HG02759 (cell line): ENCODE data around the gene RNF223.

Experiments used
- ATAC-seq: cut with Tn5 transposase; IDR thresholded peaks from one replicate; pipeline ENCODE4 v1.9.1; 2021; ENCODE audit warnings: mild to moderate bottlenecking, moderate library complexity; ENCODE audit not compliant: unreplicated experiment

Gene RNF223

GRCh38 chr1:1073743-1074587, at the start of gene RNF223:
TSS of gene RNF223 (minus strand) at chr1:1074306. CDS start at chr1:1072566, 1,740 bp downstream.
- no peak for ATAC-seq

- ATAC-seq: no peak
These were observed 48.9 kb upstream of the RNF223 start for GRCh38 chr1:1122981-1123480.

DNA sequence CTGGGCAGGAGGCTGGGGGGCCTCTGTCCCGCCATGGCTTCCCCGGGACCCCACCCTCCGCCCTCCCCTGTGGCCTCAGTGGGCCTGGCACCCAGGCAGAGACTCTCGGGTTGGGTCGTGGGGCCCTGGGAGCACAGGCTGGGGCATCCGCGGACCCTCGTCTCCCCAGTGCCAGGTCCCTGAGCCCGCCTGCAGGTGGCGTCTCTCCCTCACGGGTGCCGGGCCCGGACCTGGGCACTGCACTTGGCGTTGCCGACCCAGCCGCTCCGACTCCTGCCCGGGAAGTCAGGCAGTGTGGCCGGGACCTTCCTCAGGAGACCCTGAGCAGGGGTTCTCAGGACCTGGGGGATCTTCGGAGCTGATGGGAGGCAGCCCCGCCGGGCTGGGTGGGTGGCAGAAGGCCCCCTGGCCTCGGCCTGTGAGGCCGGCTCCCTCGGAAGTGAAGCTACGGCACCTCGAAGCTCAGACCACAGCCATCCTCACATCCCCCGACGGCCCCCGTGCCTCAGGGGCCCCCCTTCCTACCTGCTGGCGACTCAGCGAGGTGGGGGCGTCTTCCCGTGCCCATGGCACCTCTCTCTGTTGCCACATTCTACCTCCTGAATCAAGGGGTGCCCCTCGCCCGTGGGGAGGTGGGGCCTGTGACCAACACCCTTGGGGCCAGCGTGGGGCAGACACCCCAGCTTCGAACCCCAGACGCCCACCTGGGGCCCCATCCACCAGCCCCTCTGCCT, 48.1 kb upstream of the RNF223 start:
- peak; percentile 68 for ATAC-seq

- ATAC-seq: no peak
These were observed 47.5 kb upstream of the RNF223 start for GRCh38 chr1:1121611-1122077.

- no peak for ATAC-seq
These were observed 46.9 kb upstream of the RNF223 start for GRCh38 chr1:1120866-1121591.

DNA sequence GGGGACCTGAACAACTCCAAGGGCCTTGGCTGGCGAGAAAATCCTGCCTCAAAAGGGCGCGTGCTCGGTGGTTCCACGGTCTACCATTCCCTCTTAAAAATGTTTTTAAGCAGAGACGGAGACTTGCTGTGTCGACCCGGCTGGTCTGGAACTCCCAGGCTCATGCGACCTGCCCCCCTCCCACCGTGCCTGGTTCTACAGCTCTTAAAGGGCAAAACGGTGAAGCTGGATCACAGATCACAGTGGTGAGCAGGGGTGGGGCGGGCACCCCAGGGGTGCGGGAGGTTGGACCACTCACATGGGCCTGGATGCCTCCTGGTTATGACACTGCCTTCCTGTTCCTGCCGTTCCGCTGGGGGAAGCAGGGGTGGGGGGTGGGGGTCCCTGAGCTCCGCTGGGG, 46.0 kb upstream of the RNF223 start:
- no peak for ATAC-seq

DNA sequence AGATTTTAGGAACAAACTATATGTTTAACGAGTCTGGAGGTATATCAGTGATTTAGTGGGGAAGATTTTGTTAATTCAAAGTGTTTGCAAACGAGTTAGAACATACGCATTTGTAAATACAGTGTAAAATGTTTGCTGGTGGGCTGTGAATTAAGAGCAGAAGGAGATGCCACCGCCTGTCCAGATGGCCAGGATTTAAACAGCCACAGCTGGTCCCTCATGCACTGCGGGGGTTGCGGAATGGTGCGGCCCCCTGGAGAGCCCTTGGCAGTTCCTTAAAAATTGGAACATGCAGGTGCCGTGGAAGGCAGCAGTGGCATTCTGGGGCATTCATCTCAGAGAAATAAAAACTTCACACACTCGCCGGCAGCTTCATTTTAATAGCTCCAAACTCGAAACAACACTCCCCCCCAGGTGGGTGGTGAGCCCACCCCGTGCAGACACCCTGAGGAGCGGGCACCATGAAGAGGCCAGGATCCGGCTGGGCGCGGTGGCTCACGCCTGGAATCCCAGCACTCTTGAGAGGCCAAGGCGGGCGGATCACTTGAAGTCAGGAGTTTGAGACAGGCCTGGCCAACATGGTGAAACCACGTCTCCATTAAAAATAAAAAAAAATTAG, 45.3 kb upstream of the RNF223 start:
- ATAC-seq: no peak

- no peak for ATAC-seq
These were observed 44.7 kb upstream of the RNF223 start for GRCh38 chr1:1118876-1119220.

DNA sequence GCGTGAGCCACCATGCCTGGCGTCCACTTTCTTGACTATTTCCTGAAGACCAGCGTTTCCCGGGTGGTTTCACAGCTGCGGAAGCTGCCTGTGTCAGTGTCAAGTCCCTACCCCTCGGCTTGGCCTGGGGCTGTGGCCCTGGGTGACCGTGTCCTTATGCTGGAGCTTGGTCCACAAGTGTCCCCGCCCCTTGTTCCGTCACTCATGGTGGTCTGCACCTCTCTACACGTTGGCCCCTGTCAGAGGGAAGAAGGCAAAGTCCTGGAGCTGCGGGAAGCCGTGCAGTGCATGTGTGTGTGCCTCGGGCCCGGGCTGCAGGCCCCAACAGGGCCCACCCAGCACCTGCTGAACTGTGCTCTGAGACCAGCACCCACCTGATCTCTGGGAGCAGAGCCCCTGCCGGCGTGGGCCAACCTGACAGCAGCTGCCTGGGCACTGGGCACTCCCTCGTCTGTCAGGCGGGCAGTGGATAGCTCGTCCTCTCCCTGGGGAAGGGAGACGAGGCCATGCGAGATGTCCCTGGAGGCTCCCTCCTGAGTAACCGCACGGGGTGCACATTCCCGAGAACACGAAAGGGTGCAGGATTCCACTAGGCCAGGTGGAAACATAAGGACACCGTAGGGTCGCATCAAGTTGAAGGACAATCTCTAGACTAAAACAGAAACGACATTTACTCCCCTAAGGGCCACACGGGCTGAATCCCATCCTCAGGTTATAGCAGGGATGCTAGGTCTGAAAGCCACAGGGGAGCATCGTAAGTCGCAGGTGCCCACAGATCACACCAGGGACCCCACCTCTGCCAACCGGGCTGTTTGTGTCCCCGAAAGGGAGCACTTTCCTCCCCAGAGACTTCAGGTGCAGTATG, 44.1 kb upstream of the RNF223 start:
- no peak for ATAC-seq

DNA sequence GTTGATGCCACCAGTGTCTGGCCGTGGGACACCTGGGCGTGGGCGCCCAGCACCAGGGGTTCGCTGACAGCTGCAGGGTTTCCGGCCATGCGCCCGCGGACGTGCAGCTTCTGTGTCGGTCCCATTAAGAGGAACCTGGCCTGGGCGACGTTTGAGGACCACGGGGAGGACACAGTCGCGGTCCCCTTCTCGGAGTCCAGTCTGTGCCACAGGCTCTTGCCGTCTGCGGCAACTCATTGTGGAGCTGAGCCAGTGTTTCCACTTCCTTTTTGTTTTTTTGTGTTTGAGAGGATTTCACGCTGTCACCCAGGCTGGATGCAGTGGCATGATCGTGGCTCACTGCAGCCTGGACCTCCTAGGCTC, 43.3 kb upstream of the RNF223 start:
- no peak for ATAC-seq

GRCh38 chr1:1116701-1117468, 42.8 kb upstream of the RNF223 start:
- ATAC-seq: no peak

GRCh38 chr1:1115786-1116700, 41.9 kb upstream of the RNF223 start, which contains the start of gene C1orf159:
TSS of gene C1orf159 (minus strand) at chr1:1116089. CDS start at chr1:1091543, 24,546 bp downstream.
- peak; percentile 93 for ATAC-seq

DNA sequence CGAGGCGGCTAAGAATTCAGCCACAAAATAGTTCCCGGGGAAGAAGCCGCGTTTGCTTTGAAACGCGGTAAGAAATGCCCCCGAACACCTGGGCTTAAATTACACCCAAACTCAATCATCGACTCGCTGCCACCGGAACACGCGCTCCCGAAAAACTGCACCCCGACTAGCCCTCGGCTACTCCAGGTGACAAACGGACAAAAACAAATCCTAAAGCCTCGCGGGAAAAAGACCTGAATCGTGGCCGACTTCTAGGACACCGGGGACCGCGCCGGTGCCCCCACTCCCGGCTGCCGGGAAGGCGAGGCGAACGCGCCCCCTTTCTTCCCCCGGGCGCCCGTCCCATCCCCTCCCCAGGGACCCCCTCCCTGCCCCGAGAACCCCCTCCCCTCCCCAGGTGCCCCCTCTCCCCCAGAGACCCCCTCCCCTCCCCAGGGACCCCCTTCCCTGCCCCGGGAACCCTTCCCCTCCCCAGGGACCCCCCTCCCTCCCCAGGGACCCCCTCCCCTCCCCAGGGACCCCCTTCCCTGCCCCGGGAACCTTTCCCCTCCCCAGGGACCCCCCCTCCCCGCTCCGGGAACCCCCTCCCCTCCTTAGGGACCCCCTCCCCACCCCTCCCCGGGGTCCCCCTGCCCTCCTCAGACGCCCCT, 41.2 kb upstream of the RNF223 start:
- no peak for ATAC-seq

DNA sequence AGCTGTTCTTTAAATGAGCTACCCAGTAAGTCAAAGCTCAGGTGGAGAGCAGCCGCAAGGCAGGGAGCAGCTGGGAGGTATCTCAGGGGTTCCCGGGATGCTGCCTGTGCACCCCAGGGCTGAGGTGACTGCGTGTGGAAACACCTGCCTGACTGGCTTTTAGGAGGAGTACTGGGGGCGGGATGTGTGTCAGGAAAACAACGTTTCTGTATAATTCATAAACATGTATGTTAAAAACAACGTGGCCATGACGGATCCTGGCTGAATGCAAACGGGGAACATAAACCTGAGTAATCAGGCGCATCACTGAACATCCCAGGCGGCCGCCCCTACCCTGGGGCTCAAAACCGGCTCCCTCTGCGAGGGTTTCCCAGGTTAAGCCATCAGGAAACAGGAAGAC, 40.3 kb upstream of the RNF223 start:
- no peak for ATAC-seq

GRCh38 chr1:1112237-1112985, 38.3 kb upstream of the RNF223 start:
- ATAC-seq: no peak

GRCh38 chr1:1111516-1112236, 37.6 kb upstream of the RNF223 start:
- no peak for ATAC-seq
